Panc1 (cell line): ENCODE results near the gene AKT1S1. TPM values are rescaled to one million over a fixed set of nuclear protein-coding genes. Genes with fewer than 3 reads are reported as not detected.

Experiments used
- ATAC-seq: fragments of 200-7000 bp; cut with Tn5 transposase; 2 replicates; pipeline ENCODE4 v1.9.1; 2020; ENCODE audit warnings: mild to moderate bottlenecking, moderate library complexity
- BruUV-seq: library from RNA; stranded (reverse); fragments of 400-500 nt; replicated peaks from 2 replicates; lab custom pipeline; 2021; lab: Mats Ljungman, UMichigan
- CTCF ChIA-PET: fragments of 300-600 bp; sonication (Branson Sonifier 250); formaldehyde crosslinking; loops from one replicate; lab custom pipeline; 2022; ENCODE audit warnings: antibody characterized with exemption; lab: Charles Lee
- POLR2A ChIA-PET: fragments of 300-600 bp; sonication (Branson Sonifier 250); formaldehyde crosslinking; loops from one replicate; lab custom pipeline; 2022; ENCODE audit warnings: antibody characterized with exemption; lab: Charles Lee
- DNase-seq: peaks from one replicate; pipeline ENCODE4 v3.0.0-alpha.2; 2010; ENCODE audit warnings: low read depth, low spot score
- H3K27ac ChIP-seq: 2 replicates; pipeline ENCODE4 v1.5.1; 2011; ENCODE audit warnings: mild to moderate bottlenecking, low read length, inconsistent platforms
- H3K27me3 ChIP-seq: fragments of 200-500 bp; sonication (Bioruptor generic); 2 replicates; pipeline ENCODE4 v1.6.0; 2014; ENCODE audit warnings: low read length, inconsistent platforms; ENCODE audit not compliant: control insufficient read depth, insufficient read depth
- H3K36me3 ChIP-seq: fragments of 200-500 bp; sonication (Bioruptor generic); 2 replicates; pipeline ENCODE4 v1.5.1; 2014; ENCODE audit warnings: inconsistent platforms, mild to moderate bottlenecking, low read length, moderate library complexity; ENCODE audit not compliant: control insufficient read depth, insufficient read depth
- H3K4me1 ChIP-seq: 2 replicates; pipeline ENCODE4 v1.5.1; 2011; ENCODE audit warnings: inconsistent platforms, mild to moderate bottlenecking, low read length, moderate library complexity; ENCODE audit not compliant: control insufficient read depth, insufficient read depth
- H3K4me3 ChIP-seq, 2 experiments: 2 replicates each; pipeline ENCODE4 v1.5.1; 2011 to 2012; ENCODE audit warnings: low read depth in 2 of 2, low read length in 2 of 2, mild to moderate bottlenecking in 2 of 2, inconsistent platforms in 1 of 2, moderate library complexity in 1 of 2
- H3K9me3 ChIP-seq: fragments of 200-500 bp; sonication (Bioruptor generic); 2 replicates; pipeline ENCODE4 v1.5.1; 2014; ENCODE audit warnings: low read depth, mild to moderate bottlenecking, inconsistent platforms, low read length, moderate library complexity; ENCODE audit not compliant: control insufficient read depth, insufficient read depth
- POLR2AphosphoS5 ChIP-seq: IDR thresholded peaks from 2 replicates; pipeline ENCODE4 v1.6.1; 2012; ENCODE audit warnings: mild to moderate bottlenecking, low read depth, low read length, moderate library complexity
- SIN3A ChIP-seq: IDR thresholded peaks from 2 replicates; pipeline ENCODE4 v1.6.1; 2012; ENCODE audit warnings: low read depth, mild to moderate bottlenecking, low read length, moderate library complexity, borderline replicate concordance; ENCODE audit not compliant: insufficient read depth
- TCF7L2 ChIP-seq: IDR thresholded peaks from 2 replicates; pipeline ENCODE4 v1.6.1; 2011; ENCODE audit warnings: mild to moderate bottlenecking, low read depth, low read length, inconsistent platforms
- in situ Hi-C: cut with HindIII; loops from 2 replicates; pipeline ENCODE4 v1.10.0; 2016; ENCODE audit warnings: low sequenced_read_pairs, low pct_unique_long_range_greater_than_20kb
- intact Hi-C: fragments of 100-400 bp; cut with micrococcal nuclease; formaldehyde crosslinking; loops from one replicate; pipeline ENCODE4 v1.10.0; 2022; ENCODE audit not compliant: unreplicated experiment
- total RNA-seq: library from RNA; stranded (reverse); gene quantifications from one replicate; pipeline ENCODE4 v1.2.1, GENCODE V29; 2021; ENCODE audit not compliant: unreplicated experiment
- TF ChIP-seq, protein P1 (sequence below): fragments of 450-650 bp; IDR thresholded peaks from 2 replicates; pipeline ENCODE4 v1.5.1; 2017; ENCODE audit warnings: mild to moderate bottlenecking
- TF ChIP-seq, protein P2 (sequence below), 2 experiments: IDR thresholded peaks; 2 replicates each; pipeline ENCODE4 v1.6.1; 2011 to 2012; ENCODE audit warnings: low read depth in 2 of 2, control low read depth in 1 of 2, low read length in 1 of 2, mild to moderate bottlenecking in 1 of 2, moderate library complexity in 1 of 2; ENCODE audit not compliant: insufficient read depth in 1 of 2

AKT1S1 gene
- total RNA-seq, 1 experiment from 2014 or later = 92.8 TPM

DNA sequence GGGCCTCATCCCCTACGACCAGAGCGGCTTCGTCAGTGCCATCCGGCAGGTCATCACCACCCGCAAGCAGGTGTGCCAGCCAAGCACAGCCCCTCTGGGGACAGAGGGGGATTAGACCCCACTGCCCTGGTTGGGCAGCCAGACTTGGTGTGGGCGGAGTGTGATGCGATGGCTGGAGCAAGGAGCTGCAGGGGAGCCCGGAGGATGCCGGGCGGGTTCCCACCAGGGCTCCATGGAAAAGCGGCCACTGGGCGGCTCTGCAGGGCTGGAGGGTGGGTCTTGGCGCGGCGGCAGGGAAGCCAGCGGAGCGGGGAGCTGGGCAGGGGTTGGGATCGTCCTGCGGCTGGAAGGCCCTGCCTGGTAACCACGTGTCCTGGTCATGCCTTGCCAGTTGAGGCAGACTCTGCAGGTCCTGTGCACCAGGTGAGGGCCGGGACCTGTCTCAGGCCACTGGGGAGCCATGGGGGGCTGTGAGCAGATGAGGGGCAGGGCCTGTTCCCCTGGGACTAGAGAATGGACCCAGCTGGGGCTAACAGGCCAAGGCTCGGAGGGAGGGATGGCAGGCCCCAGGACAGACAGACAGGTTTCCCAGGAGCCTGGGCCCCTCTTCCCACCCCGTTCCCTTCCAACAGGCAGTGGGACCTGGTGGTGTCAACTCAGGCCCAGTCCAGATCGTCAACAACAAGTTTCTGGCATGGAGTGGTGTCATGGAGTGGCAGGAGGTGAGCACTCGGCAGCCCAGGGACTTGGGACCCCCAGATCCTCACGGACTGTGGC lies 19.9 kb downstream of the AKT1S1 start:
- peak; percentile 22; the same call in 1 of the 2 replicates for TF ChIP-seq POLR2AphosphoS5
- TF ChIP-seq SIN3A = no peak
- TF ChIP-seq TCF7L2 = no peak
- TF ChIP-seq, protein P1, sequence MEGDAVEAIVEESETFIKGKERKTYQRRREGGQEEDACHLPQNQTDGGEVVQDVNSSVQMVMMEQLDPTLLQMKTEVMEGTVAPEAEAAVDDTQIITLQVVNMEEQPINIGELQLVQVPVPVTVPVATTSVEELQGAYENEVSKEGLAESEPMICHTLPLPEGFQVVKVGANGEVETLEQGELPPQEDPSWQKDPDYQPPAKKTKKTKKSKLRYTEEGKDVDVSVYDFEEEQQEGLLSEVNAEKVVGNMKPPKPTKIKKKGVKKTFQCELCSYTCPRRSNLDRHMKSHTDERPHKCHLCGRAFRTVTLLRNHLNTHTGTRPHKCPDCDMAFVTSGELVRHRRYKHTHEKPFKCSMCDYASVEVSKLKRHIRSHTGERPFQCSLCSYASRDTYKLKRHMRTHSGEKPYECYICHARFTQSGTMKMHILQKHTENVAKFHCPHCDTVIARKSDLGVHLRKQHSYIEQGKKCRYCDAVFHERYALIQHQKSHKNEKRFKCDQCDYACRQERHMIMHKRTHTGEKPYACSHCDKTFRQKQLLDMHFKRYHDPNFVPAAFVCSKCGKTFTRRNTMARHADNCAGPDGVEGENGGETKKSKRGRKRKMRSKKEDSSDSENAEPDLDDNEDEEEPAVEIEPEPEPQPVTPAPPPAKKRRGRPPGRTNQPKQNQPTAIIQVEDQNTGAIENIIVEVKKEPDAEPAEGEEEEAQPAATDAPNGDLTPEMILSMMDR = peak; percentile 45; the same call in 1 of the 2 replicates
- TF ChIP-seq, protein P2, sequence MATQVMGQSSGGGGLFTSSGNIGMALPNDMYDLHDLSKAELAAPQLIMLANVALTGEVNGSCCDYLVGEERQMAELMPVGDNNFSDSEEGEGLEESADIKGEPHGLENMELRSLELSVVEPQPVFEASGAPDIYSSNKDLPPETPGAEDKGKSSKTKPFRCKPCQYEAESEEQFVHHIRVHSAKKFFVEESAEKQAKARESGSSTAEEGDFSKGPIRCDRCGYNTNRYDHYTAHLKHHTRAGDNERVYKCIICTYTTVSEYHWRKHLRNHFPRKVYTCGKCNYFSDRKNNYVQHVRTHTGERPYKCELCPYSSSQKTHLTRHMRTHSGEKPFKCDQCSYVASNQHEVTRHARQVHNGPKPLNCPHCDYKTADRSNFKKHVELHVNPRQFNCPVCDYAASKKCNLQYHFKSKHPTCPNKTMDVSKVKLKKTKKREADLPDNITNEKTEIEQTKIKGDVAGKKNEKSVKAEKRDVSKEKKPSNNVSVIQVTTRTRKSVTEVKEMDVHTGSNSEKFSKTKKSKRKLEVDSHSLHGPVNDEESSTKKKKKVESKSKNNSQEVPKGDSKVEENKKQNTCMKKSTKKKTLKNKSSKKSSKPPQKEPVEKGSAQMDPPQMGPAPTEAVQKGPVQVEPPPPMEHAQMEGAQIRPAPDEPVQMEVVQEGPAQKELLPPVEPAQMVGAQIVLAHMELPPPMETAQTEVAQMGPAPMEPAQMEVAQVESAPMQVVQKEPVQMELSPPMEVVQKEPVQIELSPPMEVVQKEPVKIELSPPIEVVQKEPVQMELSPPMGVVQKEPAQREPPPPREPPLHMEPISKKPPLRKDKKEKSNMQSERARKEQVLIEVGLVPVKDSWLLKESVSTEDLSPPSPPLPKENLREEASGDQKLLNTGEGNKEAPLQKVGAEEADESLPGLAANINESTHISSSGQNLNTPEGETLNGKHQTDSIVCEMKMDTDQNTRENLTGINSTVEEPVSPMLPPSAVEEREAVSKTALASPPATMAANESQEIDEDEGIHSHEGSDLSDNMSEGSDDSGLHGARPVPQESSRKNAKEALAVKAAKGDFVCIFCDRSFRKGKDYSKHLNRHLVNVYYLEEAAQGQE (IDR thresholded peaks at IDR 0.05; ENCODE audit: insufficient read depth in 1 of 2, low read depth in 2 of 2, low read length in 1 of 2) = no peak
- no peaks in the 10 kb centered on the region for H3K9me3 ChIP-seq
- ChIA-PET CTCF (no interaction called here), POLR2A (no interaction called here)
- intact Hi-C loops = no loop called here
- DNase-seq (no peak), ATAC-seq (peak; percentile 18)
- BruUV-seq = no TSS peak
- H3K4me3 ChIP-seq = no peak overlapping the region
- no peaks in the 10 kb centered on the region for H3K36me3 ChIP-seq
- in situ Hi-C loops = no loop called here
- no peaks in the 10 kb centered on the region for H3K27me3 ChIP-seq
- H3K4me1 ChIP-seq = peaks cover 43% of the 10 kb centered on the region
- peak overlapping the region; percentile 67; the same call in 1 of the 2 replicates for H3K27ac ChIP-seq

DNA sequence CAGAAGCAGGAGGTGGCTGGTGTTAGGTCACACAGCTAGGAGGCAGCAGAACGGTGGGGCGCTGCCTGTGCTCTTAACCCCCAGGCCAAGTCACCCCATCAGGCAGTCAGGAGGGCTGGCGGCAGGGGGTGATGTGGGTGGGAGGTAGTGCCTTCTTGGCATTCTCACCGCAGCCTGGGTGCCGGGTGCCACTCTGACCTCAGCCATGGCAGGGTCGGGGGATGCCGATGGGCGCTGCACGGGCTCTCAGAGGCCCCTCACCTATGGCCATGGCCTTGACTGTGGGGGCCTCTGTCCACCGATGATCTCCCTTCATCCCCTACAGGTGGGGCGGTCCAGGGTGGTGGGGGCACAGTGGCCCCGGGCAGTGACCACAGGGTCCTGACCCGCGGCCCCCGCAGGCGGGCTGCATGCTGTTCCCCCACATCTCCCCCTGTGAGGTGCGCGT lies 20.6 kb downstream of the AKT1S1 start:
- no peak for DNase-seq
- TF ChIP-seq TCF7L2 (no peak), SIN3A (no peak), POLR2AphosphoS5 (no peak)
- TF ChIP-seq, protein P2 (IDR thresholded peaks at IDR 0.05; ENCODE audit: insufficient read depth in 1 of 2, low read depth in 2 of 2, low read length in 1 of 2) = no peak
- TF ChIP-seq, protein P1 = no peak
- Histone ChIP-seq H3K27me3 (no peaks in the 10 kb centered on the region), H3K4me3 (no peak overlapping the region), H3K27ac (no peak overlapping the region), H3K36me3 (no peaks in the 10 kb centered on the region), H3K4me1 (peaks cover 43% of the 10 kb centered on the region), H3K9me3 (no peaks in the 10 kb centered on the region)
- intact Hi-C loops (no loop called here), in situ Hi-C loops (no loop called here)
- POLR2A ChIA-PET = no interaction called here
- CTCF ChIA-PET = no interaction called here
- ATAC-seq = no peak
- BruUV-seq = no TSS peak
